GM15510 (cell line): ENCODE results near the gene ARHGEF4.

ENCODE experiments used
- POLR2A ChIP-seq: IDR thresholded peaks from 3 replicates; pipeline ENCODE4 v1.6.1; 2011; ENCODE audit warnings: borderline replicate concordance; ENCODE audit not compliant: insufficient read length; ENCODE audit errors: extremely low read depth

Gene ARHGEF4

GRCh38 chr2:131052741-131053263 is 216.1 kb downstream of the ARHGEF4 start:
- TF ChIP-seq POLR2A, result no peak

- no peak for TF ChIP-seq POLR2A
These were observed 217.8 kb downstream of the ARHGEF4 start for GRCh38 chr2:131054488-131054887.

- no peak for TF ChIP-seq POLR2A
These were observed 218.7 kb downstream of the ARHGEF4 start for GRCh38 chr2:131055169-131056065.

- no peak for TF ChIP-seq POLR2A
These were observed 219.7 kb downstream of the ARHGEF4 start for GRCh38 chr2:131056204-131056931.

- TF ChIP-seq POLR2A, result no peak
These were observed 220.2 kb downstream of the ARHGEF4 start for GRCh38 chr2:131056932-131057287.

- TF ChIP-seq POLR2A, result no peak
These were observed 221.6 kb downstream of the ARHGEF4 start for GRCh38 chr2:131058214-131058843.

GRCh38 chr2:131058920-131059319 is 222.2 kb downstream of the ARHGEF4 start:
- TF ChIP-seq POLR2A, result no peak

GRCh38 chr2:131063501-131064283 is 227.0 kb downstream of the ARHGEF4 start:
- TF ChIP-seq POLR2A, result no peak

GRCh38 chr2:131064589-131065512 is 228.1 kb downstream of the ARHGEF4 start:
- no peak for TF ChIP-seq POLR2A

- no peak for TF ChIP-seq POLR2A
These were observed 230.9 kb downstream of the ARHGEF4 start for GRCh38 chr2:131067465-131068125.

GRCh38 chr2:131076707-131077106 is 240.0 kb downstream of the ARHGEF4 start:
- TF ChIP-seq POLR2A, result no peak

GRCh38 chr2:131077182-131077846 is 240.6 kb downstream of the ARHGEF4 start:
- TF ChIP-seq POLR2A, result no peak
